Testis (tissue), 3 donors: ENCODE results near the gene FCRL6. TPM values are rescaled to one million over a fixed set of nuclear protein-coding genes. Genes with fewer than 3 reads are reported as not detected.

Experiments used
- DNase-seq: peaks from one replicate; pipeline ENCODE4 v3.0.0-alpha.2; 2019
- H3K27ac ChIP-seq, 2 donors: fragments of 200-600 bp; sonication (generic); one replicate each; pipeline ENCODE4 v1.5.1; 2019
- H3K27me3 ChIP-seq: fragments of 200-600 bp; sonication (generic); one replicate; pipeline ENCODE4 v1.5.1; 2019
- H3K36me3 ChIP-seq: fragments of 200-600 bp; sonication (generic); one replicate; pipeline ENCODE4 v1.5.1; 2017; ENCODE audit warnings: low read depth; ENCODE audit errors: missing control alignments
- H3K4me1 ChIP-seq: fragments of 200-600 bp; sonication (generic); one replicate; pipeline ENCODE4 v1.5.1; 2019
- H3K4me3 ChIP-seq, 2 donors: fragments of 200-600 bp; sonication (generic); one replicate each; pipeline ENCODE4 v1.5.1; 2017 to 2019
- H3K9me3 ChIP-seq: fragments of 200-600 bp; sonication (generic); one replicate; pipeline ENCODE4 v1.5.1; 2017
- POLR2A ChIP-seq: fragments of 450-650 bp; IDR thresholded peaks from one replicate; pipeline ENCODE4 v1.6.1; 2017; ENCODE audit warnings: antibody characterized with exemption, mild to moderate bottlenecking, moderate library complexity
- WGBS, 2 donors: methylation state at CpG; one replicate each; pipeline ENCODE4 v1.1.5; 2018; 5-methylcytosine and 5-hydroxymethylcytosine counted together
- intact Hi-C: fragments of 100-400 bp; cut with DNase I; formaldehyde crosslinking; loops from one replicate; pipeline ENCODE4 v1.15.1; 2023; ENCODE audit warnings: low total_unique reads
- polyA plus RNA-seq: library from polyadenylated mRNA; stranded (reverse); fragments of 350-450 nt; fragmentation: Illumina TruSeq; extraction: RNeasy Lipid Tissue Mini Kit (QIAGEN cat#74804); gene quantifications from one replicate; pipeline ENCODE4 v1.2.3, GENCODE V29; 2014; ENCODE audit warnings: low read depth, low replicate concordance; ENCODE audit not compliant: insufficient read depth
- total RNA-seq, 2 donors: library from RNA; depleted of rRNA; stranded (reverse); fragments of >200 nt; gene quantifications; one replicate each; pipeline ENCODE4 v1.2.3, GENCODE V29; 2016
- TF ChIP-seq, protein P1 (sequence below), 3 experiments: fragments of 450-650 bp in 2 of 3; fragments of 200-600 bp in 1 of 3; sonication (generic) in 1 of 3; IDR thresholded peaks; one replicate each; pipeline ENCODE4 v1.5.1; 2016 to 2019; ENCODE audit warnings: antibody characterized with exemption in 3 of 3, mild to moderate bottlenecking in 2 of 3, moderate library complexity in 1 of 3

The FCRL6 gene
- total and polyA plus RNA-seq, 3 donors from 2014 or later: 0.56 to 1.3 TPM; not detected in 1

GRCh38 chr1:159800177-159800930 is 1.8 kb upstream of the FCRL6 start:
- Histone ChIP-seq H3K36me3 (no peaks in the 10 kb centered on the region), H3K27me3 (no peaks in the 10 kb centered on the region), H3K4me1 (peaks cover 6% of the 10 kb centered on the region), H3K27ac (no peak overlapping the region), H3K4me3 (no peak overlapping the region), H3K9me3 (no peaks in the 10 kb centered on the region)
- intact Hi-C loops: no loop called here
- TF ChIP-seq, protein P1, sequence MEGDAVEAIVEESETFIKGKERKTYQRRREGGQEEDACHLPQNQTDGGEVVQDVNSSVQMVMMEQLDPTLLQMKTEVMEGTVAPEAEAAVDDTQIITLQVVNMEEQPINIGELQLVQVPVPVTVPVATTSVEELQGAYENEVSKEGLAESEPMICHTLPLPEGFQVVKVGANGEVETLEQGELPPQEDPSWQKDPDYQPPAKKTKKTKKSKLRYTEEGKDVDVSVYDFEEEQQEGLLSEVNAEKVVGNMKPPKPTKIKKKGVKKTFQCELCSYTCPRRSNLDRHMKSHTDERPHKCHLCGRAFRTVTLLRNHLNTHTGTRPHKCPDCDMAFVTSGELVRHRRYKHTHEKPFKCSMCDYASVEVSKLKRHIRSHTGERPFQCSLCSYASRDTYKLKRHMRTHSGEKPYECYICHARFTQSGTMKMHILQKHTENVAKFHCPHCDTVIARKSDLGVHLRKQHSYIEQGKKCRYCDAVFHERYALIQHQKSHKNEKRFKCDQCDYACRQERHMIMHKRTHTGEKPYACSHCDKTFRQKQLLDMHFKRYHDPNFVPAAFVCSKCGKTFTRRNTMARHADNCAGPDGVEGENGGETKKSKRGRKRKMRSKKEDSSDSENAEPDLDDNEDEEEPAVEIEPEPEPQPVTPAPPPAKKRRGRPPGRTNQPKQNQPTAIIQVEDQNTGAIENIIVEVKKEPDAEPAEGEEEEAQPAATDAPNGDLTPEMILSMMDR (IDR thresholded peaks at IDR 0.05): no peak
- no peak for TF ChIP-seq POLR2A
- WGBS, 2 donors: 87 to 95% methylated on average over 8 of the region's 8 CpGs
- DNase-seq: no peak

DNA sequence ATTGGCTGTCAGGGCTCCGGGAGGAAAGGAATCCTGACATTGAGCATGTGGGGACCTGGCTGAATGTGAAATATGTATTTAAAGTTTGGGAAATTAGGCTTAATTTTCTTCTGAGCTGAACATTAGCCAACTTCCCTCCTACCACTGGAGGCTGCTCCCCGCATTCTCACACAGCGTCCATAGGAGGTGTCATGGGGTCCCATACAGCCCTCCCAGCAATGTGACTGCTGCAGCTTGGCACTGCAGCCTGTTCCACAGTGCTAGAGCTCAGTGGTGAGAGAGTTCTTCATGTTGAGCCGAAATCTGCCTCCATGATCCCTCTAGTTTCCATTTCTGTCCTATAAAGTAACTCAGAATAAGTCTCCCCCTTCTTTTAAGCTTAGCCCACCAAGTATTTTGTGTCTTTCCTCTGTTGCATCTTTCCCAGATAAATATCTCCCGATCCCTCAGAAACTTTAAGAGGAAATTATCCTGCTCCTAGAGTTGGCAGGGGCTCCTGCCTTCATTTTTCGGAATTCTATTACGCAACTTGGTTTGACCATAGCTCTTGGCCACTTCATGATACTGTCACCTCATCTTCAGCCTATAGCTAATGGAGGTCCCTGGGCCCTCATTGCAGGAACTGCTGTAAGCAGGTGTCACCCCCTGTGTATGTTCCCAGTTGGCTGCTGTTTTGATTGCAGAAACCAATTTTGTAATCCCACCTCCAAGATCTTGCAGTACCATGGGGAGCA is 2.0 kb downstream of the FCRL6 start:
- H3K27ac ChIP-seq: no peak overlapping the region
- no peak for DNase-seq
- no peaks in the 10 kb centered on the region for H3K9me3 ChIP-seq
- no peak overlapping the region for H3K4me3 ChIP-seq
- intact Hi-C loops: no loop called here
- H3K36me3 ChIP-seq: no peaks in the 10 kb centered on the region
- H3K27me3 ChIP-seq: no peaks in the 10 kb centered on the region
- WGBS, 2 donors: 85% methylated on average over 7 of the region's 7 CpGs
- no peak for TF ChIP-seq POLR2A
- TF ChIP-seq, protein P1 (IDR thresholded peaks at IDR 0.05): no peak
- peaks cover 10% of the 10 kb centered on the region for H3K4me1 ChIP-seq

DNA sequence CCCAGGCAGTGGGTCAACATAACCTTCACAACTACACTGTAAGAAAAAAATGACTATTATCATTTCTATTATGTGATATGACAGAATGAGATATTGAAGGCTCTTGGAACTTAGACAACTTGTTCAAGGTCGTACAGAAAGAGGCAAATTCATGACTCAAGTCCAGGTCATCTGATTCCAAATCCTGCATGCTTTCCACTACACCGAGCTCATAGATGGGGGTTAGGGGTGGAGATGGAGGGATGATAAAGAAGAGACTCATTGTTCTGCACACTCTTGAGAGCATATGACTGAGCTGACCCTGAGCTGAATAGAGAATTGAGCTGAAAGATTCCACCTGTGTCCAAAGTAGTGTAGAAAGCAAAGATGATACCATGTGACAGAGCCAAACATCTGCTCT is 2.8 kb downstream of the FCRL6 start:
- no peaks in the 10 kb centered on the region for H3K27me3 ChIP-seq
- no peaks in the 10 kb centered on the region for H3K36me3 ChIP-seq
- TF ChIP-seq, protein P1 (IDR thresholded peaks at IDR 0.05): no peak
- TF ChIP-seq POLR2A: no peak
- H3K4me1 ChIP-seq: peaks cover 10% of the 10 kb centered on the region
- WGBS, 2 donors: 27 to 47% methylated on average over 2 of the region's 2 CpGs
- DNase-seq: no peak
- H3K9me3 ChIP-seq: no peaks in the 10 kb centered on the region
- intact Hi-C loops: no loop called here
- no peak overlapping the region for H3K4me3 ChIP-seq
- no peak overlapping the region for H3K27ac ChIP-seq

DNA sequence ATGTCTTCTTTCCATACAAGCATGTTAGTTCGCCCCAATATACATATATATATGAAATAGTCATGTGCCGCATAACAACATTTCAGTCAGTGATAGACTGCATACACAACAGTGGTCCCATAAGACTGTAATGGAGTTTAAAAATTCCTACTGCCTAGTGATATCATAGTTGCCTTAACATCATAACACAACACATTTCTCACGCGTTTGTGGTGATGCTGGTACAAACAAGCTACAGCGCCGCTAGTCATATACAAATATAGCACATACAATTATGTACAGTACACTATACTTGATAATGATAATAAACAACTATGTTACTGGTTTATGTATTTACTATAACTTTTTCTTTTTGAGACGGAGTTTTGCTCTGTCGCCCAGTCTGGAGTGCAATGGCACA is 13.8 kb downstream of the FCRL6 start:
- H3K27me3 ChIP-seq: no peaks in the 10 kb centered on the region
- no peaks in the 10 kb centered on the region for H3K36me3 ChIP-seq
- H3K4me1 ChIP-seq: no peaks in the 10 kb centered on the region
- no peaks in the 10 kb centered on the region for H3K9me3 ChIP-seq
- no peak for DNase-seq
- TF ChIP-seq POLR2A: no peak
- TF ChIP-seq, protein P1 (IDR thresholded peaks at IDR 0.05): no peak
- H3K4me3 ChIP-seq: no peak overlapping the region
- H3K27ac ChIP-seq: no peak overlapping the region
- 87 to 97% methylated on average over 8 of the region's 8 CpGs for WGBS, 2 donors
- intact Hi-C loops: no loop called here
